HG03196 (cell line): ENCODE measurements around the gene SLC36A4.
"Not testable (repeated sequence)": the region's sequence is repeated elsewhere in the genome, so short reads cannot be mapped to it uniquely, and the experiment has no call there.

Experiments used
- ATAC-seq: cut with Tn5 transposase; IDR thresholded peaks from one replicate; pipeline ENCODE4 v1.9.1; 2021; ENCODE audit not compliant: unreplicated experiment

Gene SLC36A4

GRCh38 chr11:93197380-93198214, at the start of gene SLC36A4:
SLC36A4 (minus strand) TSS chr11:93197991; CDS start chr11:93197832, 159 bp downstream.
- peak; percentile 88 for ATAC-seq

GRCh38 chr11:93246790-93247189, 49.0 kb upstream of the SLC36A4 start:
- not testable (repeated sequence) for ATAC-seq

DNA sequence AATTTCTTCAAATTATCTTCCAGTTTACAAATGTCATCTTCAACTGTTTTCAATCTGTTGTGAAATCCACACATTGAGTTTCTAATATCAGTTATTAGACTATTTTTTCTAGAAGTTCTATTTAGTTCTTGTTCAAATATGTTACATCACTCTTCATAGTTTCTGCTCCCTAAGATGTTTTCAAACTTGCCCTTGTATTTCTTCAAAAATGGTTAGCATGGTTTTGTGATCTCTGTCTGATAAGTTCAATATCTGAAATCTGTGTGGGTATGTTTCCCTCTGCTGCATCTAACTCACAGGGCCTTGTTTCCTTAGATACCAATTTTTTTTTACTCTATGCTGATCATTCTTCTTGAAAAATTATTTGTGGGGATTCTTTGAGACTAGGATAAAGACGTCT, 46.2 kb upstream of the SLC36A4 start:
- ATAC-seq: no peak

GRCh38 chr11:93239966-93240365, 42.2 kb upstream of the SLC36A4 start:
- ATAC-seq: no peak

GRCh38 chr11:93238956-93239355, 41.2 kb upstream of the SLC36A4 start:
- no peak for ATAC-seq

GRCh38 chr11:93236741-93237675, 39.2 kb upstream of the SLC36A4 start:
- no peak for ATAC-seq

- ATAC-seq: peak; percentile 97
These were observed 36.9 kb upstream of the SLC36A4 start for GRCh38 chr11:93234602-93235207.

- no peak for ATAC-seq
These were observed 32.1 kb upstream of the SLC36A4 start for GRCh38 chr11:93229876-93230275.

DNA sequence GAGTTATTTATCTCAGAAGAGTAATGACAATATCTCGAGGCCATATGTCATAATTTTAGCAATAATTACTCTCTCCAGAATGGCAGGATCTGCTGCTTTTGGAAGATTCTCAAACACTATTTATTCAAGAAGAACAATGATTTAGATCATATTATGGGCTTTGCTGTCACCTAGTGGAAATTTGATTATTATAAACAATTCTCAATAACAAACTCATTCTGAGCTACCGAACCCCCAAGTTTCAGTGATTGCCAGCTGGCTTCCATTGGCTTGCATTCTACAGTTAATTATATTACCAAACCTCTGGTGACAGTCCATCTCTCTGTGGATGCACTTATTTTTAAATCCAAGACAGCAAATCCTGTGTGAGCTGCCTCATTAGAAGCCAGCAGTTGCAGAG, 27.9 kb upstream of the SLC36A4 start:
- no peak for ATAC-seq

- no peak for ATAC-seq
These were observed 23.7 kb upstream of the SLC36A4 start for GRCh38 chr11:93221539-93221938.

DNA sequence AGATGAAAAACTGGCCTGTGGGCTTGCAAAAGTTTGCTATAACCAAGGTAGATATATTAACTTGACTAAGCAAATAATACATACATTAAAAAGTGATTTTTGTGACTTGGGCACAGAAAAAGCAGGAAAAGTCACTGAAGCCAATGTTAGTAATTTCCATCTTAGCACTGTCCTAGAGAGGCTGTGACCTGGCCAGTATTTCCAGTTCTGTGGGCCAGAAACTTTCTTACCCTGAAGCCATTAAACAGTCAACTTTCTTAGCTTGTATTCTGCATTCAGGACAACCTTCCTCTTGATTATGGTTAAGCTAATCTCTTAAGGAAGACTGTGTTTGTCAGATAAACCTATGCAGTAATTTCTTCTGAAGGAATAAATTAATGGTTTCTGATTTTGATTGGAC, 22.3 kb upstream of the SLC36A4 start:
- ATAC-seq: no peak

- no peak for ATAC-seq
These were observed 21.6 kb upstream of the SLC36A4 start for GRCh38 chr11:93219440-93219839.

DNA sequence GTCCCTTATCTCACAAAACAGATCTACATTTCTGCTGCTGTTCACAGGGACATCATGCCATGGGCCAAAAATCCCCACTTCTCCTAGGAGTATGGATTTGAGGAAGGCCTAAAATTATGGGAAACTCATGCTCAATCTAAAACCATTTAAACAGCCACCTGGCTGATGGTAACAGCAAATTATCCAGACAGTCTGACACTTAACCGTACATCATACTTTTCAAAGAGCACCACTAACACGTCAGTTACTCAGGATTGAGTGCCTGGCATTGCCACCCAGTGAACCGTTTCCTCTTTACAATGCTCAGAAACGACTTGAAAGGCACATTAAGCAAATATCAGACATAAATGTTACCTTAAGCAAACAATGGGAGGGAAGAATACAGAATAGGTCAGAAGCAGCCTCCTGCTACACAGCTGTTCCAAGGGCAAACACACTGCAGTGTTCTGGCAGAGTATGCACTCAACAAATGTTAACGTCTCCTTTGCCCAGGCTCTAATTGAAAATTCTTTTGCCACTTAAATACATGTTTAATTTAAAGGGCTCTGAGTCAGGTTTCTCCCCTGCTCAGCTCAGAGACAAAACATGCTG, 18.8 kb upstream of the SLC36A4 start:
- ATAC-seq: no peak

GRCh38 chr11:93213622-93214021, 15.8 kb upstream of the SLC36A4 start:
- no peak for ATAC-seq

GRCh38 chr11:93212094-93212493, 14.3 kb upstream of the SLC36A4 start:
- ATAC-seq: no peak

- ATAC-seq: no peak
These were observed 11.7 kb upstream of the SLC36A4 start for GRCh38 chr11:93209466-93209865.

DNA sequence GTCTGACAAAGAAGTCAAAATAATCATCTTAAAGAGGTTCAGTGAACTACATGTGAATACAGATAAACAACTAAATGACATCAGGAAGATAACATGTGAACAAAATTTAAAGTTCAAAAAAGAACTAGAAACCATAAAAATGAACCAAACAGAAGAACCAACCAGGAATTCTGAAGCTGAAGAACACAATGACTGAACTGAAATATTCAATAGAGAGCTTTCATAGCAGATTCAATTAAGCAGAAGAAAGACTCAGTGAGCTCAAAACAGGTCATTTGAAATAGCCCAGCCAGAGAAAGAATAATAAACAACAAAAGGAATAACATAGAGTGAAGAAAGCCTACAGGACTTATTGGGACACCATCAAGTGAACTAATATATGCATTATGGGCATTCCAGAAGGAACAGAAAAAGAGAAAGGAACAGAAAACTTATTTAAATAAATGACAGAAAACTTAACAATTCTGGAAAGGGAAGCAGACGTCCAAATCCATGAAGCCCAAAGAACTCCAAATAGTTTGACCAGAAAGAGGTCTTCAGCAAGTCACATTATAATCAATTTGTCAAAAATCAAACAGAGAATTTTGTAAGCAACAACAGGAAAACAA, 11.0 kb upstream of the SLC36A4 start:
- no peak for ATAC-seq

DNA sequence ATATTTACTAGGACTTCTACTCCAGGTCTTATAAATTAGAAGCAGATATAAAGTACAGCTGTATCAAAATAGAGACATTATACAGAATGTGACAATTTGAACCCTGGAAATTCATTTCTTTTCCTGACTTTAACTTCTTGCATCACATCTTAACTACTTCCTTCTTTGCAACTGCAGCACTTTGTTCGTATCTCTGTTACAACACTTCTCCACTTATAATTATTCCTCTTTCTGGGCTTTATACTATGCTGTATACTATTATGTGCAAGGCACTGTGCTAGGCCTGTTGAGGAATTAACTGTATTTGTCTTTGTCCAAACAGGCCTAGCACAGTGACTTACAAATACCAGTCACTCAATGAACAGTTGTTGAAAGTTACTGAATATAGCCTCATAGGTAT, 1.8 kb upstream of the SLC36A4 start:
- ATAC-seq: no peak

GRCh38 chr11:93198215-93198845, 539 bp upstream of the SLC36A4 start:
- no peak for ATAC-seq

- ATAC-seq: peak; percentile 4
These were observed 893 bp downstream of the SLC36A4 start for GRCh38 chr11:93196816-93197379.
